AG09309 (cell line): ENCODE results near the gene GATAD2A.
A peak's percentile ranks its signal among the peaks of the same experiment; 100 is the strongest.
"Not testable (repeated sequence)": the region's sequence is repeated elsewhere in the genome, so short reads cannot be mapped to it uniquely, and the experiment has no call there.

Experiments
- DNase-seq: peaks from one replicate; pipeline ENCODE4 v3.0.0-alpha.2; 2010; ENCODE audit warnings: low read depth
- H3K4me3 ChIP-seq: 2 replicates; pipeline ENCODE4 v1.5.1; 2011; ENCODE audit warnings: mild to moderate bottlenecking, low read depth, low read length, moderate library complexity; ENCODE audit not compliant: control insufficient read depth
- CTCF ChIP-seq: IDR thresholded peaks from 2 replicates; pipeline ENCODE4 v1.5.1; 2011; ENCODE audit warnings: mild to moderate bottlenecking, low read depth, low read length, inconsistent platforms; ENCODE audit not compliant: insufficient read depth, control insufficient read depth; ENCODE audit errors: missing control alignments

The GATAD2A gene

DNA sequence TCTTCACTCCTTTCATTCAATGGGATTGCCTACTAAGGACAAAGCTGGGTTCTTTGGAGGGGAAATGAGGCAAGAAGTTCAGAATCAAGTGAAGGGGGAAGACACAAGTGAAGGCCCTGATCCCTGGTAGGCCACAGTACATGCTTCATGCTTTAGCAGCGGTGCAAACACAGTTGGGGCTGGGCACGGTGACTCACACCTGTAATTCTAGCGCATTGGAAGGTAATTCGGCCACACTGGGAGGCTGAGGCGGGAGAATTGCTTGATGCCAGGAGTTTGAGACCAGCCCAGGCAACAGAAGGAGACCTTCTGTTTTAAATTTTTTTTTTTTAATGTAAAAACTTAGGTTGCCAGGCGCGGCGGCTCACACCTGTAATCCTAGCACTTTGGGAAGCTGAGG is 23.4 kb upstream of the GATAD2A start:
- no peak for DNase-seq
- TF ChIP-seq CTCF = no peak
- no peak overlapping the region for H3K4me3 ChIP-seq

DNA sequence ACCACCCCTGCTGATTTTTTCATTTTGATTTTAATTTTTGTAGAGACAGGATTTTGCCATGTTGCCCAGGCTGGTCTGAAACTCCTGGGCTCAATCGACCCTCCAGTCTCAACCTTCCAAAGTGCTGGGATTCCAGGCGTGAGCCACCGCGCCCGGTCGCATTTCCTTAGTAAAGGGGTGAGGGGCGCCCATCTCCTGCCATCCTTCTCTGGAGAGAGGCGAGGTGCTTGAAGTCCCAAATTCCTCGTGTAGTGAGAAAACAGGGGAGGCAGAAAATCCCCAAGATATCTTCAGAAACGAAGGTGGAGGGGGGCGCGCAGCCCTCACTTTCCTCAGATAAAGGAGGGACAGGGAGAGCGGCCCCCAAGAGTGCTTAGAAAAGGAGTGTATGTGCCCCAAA is 21.0 kb upstream of the GATAD2A start:
- TF ChIP-seq CTCF = no peak
- no peak for DNase-seq
- peak overlapping the region; percentile 38 for H3K4me3 ChIP-seq

- DNase-seq = peak; percentile 98
- TF ChIP-seq CTCF = no peak
- peak overlapping the region; percentile 79 for H3K4me3 ChIP-seq
Measured at GRCh38 chr19:19385131-19385895, 20.2 kb upstream of the GATAD2A start.

GRCh38 chr19:19385896-19386869 is 19.3 kb upstream of the GATAD2A start:
- no peak for DNase-seq
- TF ChIP-seq CTCF = no peak
- H3K4me3 ChIP-seq = peak overlapping the region; percentile 79

- peak overlapping the region; percentile 79 for H3K4me3 ChIP-seq
- no peak for TF ChIP-seq CTCF
- DNase-seq = no peak
Measured at GRCh38 chr19:19387108-19387507, 18.4 kb upstream of the GATAD2A start.

DNA sequence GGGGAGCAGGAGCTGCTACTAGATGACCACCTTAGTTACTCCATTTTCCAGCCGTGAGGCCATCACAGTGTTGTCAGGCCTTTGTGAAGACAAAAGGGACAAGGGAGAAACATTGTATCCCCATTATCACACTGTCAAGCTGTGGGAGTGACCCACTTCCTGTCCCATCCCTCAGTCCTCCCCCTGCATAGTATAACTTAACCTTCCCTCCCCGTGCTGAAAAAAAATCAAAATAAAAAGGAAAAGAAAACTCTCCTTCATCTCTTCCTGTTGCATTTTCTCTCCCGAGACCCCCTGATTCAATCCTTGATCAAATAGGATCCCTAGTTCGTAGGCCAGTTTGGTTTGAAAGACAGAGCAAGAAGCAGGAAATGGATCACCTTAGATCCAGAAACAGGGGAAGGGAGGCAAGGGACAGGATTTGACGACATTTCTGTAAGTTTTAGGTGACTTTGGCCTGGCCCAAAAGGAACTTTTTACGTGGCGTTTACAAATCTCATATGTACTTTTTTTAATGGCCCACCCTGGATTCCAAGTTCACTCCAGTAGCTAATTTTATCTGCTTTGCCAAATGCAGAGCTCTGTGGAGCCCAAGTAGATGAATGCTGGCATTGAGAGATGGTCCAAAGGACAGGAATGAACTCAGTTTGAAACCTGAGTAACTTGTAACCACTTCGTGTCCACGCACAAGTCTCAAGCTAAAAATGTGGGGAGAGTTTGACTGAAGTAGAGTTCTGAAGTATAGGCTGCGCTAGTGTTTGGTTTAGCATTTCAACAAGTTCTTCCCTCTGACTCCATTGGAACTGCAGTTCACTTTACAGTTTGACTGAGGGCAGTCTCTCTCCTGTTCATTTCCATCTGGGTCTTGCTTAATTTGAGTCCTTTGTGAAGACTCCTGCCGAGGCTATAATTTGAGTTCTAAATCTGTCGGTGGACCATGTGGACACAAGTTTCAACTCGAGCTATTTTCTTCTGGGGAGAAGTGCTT is 16.6 kb upstream of the GATAD2A start:
- TF ChIP-seq CTCF = no peak
- no peak for DNase-seq
- no peak overlapping the region for H3K4me3 ChIP-seq

DNA sequence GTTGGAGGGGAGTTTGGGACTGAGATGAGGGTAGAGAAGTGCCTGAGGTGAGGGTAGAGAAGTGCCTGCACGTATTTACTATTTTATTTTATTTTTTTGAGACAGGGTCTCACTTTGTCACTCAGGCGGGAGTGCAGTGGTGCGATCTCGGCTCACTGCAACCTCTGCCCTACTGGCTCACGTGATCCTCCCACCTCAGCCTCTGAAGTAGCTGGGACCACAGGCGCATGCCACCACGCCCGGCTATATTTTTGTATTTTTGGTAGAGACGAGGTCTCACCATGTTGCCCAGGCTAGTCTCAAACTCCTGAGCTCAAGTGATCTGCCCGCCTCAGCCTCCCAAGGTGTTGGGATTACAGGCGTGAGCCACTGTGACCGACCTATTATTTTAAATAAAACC is 15.8 kb upstream of the GATAD2A start:
- H3K4me3 ChIP-seq, DNase-seq: not testable (repeated sequence)

DNA sequence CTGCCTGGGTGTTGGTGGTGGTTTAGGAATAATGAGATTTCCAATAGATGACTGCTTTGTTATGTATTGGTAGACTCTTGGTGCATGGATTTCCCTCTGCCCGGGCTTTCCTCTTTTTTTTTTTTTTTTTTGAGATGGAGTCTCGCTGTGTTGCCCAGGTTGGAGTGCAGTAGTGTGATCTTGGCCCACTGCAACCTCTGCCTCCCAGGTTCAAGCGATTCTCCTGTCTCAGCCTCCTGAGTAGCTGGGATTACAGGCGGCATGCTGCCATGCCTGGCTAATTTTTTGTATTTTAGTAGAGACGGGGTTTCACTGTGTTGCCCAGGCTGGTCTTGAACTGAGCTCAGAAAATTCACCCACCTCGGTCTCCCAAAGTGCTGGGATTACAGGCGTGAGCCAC is 11.1 kb upstream of the GATAD2A start:
- not testable (repeated sequence) for H3K4me3 ChIP-seq, DNase-seq
